Right ventricle myocardium inferior (tissue), 1 donor: ENCODE measurements around the gene CFAP299. TPM values are rescaled to one million over a fixed set of nuclear protein-coding genes. Genes with fewer than 3 reads are reported as not detected.

Experiments used
- total RNA-seq: library from RNA; stranded (reverse); fragmentation: NEBNext Ultra II Directional; extraction: Animal tissue kit (Norgen Biotek cat#: 25700); gene quantifications from one replicate; pipeline ENCODE4 v1.2.1, GENCODE V29; 2021
- donor health status: DM: no; HTN: yes; CAD: no; lungs with severe emphysema.

CFAP299 gene
- total RNA-seq, 1 donor from 2014 or later = 0.38 TPM

Other genes with a start within 250 kb of the CFAP299 start
- gene PRDM8, start 138.2 kb upstream of the CFAP299 start, total RNA-seq = 1.2 TPM
- gene FGF5, start 69.1 kb upstream of the CFAP299 start, total RNA-seq = 1.6 TPM